HG03097 (cell line): Measurements from ENCODE around the gene ZC3HAV1.
"Not testable (repeated sequence)": the region's sequence is repeated elsewhere in the genome, so short reads cannot be mapped to it uniquely, and the experiment has no call there.

Source experiments
- ATAC-seq: cut with Tn5 transposase; IDR thresholded peaks from one replicate; pipeline ENCODE4 v1.9.1; 2021; ENCODE audit not compliant: unreplicated experiment, low FRiP score

The ZC3HAV1 gene

GRCh38 chr7:139058943-139059342 lies 50.6 kb downstream of the ZC3HAV1 start:
- no peak for ATAC-seq

GRCh38 chr7:139055674-139056073 lies 53.8 kb downstream of the ZC3HAV1 start:
- no peak for ATAC-seq

- not testable (repeated sequence) for ATAC-seq
Measured at GRCh38 chr7:139054656-139055055, 54.9 kb downstream of the ZC3HAV1 start.

DNA sequence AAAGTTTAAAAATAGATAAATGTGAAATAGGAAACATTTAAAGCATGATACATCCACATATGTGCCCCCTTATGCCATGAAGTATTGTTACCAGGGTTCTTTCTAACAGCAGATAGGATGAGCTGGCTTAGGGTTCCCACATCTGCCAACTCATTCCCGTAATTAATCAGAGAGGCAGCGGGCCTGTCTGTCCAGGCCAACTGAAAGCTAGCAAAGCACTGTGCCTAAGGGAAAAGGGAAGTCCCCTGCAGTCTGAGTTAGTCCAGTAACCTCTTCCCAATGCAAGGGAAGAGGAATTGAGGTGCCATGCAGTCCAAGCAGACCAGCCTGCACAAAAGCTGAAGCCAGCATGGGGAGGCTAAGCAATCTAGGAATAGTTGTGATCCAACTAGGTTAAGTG lies 55.4 kb downstream of the ZC3HAV1 start:
- no peak for ATAC-seq

DNA sequence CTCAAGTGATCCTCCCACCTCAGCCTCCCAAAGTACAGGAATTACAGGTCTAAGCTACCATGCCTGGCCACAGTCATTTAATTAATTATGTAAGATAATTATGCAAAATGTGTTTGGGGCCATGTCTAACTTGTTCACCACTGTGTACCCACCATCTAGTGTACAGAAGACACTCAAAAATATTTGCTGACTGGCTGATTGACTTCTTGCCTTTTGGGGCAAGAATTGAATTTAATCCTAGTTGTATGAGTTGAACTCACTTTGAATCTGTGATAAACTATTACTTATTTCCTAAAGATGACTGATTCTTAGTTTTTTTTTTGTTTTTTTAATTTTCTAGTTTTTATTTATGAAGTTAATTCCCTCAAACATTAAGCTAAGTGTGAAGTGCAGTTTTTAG lies 57.9 kb downstream of the ZC3HAV1 start:
- ATAC-seq, result no peak

GRCh38 chr7:139049936-139050335 lies 59.6 kb downstream of the ZC3HAV1 start:
- no peak for ATAC-seq

GRCh38 chr7:139049111-139049510 lies 60.4 kb downstream of the ZC3HAV1 start:
- no peak for ATAC-seq

GRCh38 chr7:139047970-139048369 lies 61.5 kb downstream of the ZC3HAV1 start:
- ATAC-seq, result no peak

DNA sequence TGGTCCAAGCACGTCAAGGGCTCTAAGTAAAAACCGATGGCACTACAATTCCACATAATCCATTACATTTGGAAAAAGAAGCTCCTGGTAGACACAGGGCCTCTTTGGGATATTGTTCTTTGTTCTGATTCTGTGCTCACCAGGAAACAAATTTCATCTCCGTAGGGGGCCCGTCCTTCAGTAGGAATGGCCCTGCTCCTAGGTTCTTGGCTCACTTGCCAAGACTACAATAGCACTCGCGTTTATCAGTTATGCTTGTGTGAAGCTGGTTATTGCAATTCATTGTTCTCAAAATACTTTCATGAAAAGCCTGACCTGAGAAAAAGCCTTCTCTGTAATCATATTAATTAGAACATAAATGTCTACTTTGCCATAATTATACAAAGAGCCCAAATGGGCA lies 63.4 kb downstream of the ZC3HAV1 start:
- no peak for ATAC-seq

GRCh38 chr7:139044813-139045794 lies 64.4 kb downstream of the ZC3HAV1 start:
- no peak for ATAC-seq

GRCh38 chr7:139043823-139044812 lies 65.4 kb downstream of the ZC3HAV1 start:
- ATAC-seq, result peak; percentile 65

DNA sequence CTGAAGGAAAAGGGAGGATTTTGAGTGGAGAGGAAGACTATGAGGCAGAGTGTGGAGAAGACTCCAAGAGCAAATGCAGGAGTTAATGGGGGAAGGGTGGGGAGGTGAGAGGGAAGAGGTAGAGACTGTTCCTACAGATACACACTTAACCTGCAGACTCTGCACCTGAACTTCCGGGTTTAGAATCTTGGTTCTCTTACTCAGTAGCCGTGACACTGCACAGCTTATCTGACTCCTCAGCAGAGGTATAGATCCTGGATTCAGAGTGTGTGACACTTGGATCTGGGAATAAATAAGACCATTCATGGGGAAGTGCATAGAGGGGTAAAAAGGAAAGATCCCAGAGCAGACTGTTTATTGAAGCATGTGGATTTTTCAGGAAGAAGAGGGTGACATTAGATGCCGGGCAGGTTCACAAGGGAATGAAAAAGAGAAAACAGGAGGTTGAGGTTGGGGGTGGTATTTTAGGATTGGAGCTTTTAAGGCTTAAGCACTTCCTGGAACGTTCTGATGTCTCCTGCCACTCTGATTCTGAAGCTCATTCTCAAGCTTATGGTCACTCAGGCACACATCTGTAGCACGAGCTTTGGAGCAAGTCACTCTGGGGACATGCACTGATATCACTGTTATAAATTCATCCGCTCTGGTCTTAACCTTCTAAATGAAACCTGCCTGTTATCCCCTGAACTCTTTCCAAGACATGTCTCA lies 68.0 kb downstream of the ZC3HAV1 start:
- ATAC-seq, result no peak

- no peak for ATAC-seq
Measured at GRCh38 chr7:139038691-139039090, 70.8 kb downstream of the ZC3HAV1 start.

DNA sequence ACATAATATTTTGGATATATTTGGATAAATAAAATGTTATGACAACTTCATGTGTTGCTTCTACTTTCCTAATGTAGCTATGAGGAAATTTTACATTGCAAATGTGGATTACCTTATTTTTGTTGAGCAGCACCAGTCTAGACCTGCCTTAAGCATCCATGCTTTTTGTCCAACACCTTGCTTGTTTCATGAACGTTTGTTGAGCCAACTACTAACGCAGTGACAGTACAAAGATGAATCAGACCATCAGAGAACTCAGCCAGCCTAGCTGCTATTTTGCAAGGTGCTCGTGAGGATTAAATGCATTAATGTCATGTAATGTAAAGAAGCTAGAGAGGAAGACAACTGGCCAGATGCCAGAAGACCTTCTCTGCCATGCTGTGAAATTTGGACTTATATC lies 72.6 kb downstream of the ZC3HAV1 start:
- no peak for ATAC-seq

DNA sequence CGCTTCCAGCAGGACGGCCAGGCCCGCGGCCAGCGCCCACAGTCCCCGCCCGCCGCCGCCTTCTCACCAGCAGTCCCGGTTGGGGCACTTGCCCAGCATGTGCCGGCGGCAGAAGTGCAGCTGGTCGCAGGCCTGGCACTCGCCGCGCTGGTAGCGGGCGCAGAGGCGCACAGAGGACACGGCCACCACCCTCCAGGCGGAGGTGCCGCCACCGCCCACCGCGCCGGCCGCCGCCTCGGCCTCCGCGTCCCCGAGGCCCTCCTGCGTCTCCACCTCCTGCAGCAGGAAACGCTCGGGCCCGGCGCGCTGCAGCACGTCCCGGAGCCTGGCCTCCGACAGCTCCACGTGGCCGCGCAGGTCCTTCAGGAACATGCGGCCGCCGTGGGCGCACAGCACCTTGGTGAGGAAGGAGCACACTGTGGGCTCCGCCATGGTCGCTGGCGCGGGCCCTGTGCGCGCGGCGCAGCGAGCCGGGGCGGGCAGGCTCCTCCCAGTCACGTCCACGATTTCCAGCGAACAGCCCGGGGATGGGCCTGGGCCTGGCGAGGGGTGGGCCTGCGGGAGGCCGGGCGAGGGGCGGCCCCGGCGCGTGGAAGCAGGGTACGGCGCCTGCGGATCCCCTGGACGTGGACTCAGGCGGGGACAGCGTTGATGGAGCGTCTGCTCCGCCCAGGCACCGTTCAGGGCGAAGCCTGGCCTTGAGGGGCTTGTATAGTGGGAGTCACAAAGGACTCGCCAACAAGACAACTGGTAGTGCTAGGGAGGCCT lies 73.8 kb downstream of the ZC3HAV1 start, which contains the start of gene ZC3HAV1L:
TSS of gene ZC3HAV1L (minus strand) at position 457 of the 768 bp plus-strand sequence. CDS start at position 432, 25 bp downstream.
- ATAC-seq, result peak; percentile 70

GRCh38 chr7:139034855-139035585 lies 74.5 kb downstream of the ZC3HAV1 start:
- ATAC-seq, result peak; percentile 30

DNA sequence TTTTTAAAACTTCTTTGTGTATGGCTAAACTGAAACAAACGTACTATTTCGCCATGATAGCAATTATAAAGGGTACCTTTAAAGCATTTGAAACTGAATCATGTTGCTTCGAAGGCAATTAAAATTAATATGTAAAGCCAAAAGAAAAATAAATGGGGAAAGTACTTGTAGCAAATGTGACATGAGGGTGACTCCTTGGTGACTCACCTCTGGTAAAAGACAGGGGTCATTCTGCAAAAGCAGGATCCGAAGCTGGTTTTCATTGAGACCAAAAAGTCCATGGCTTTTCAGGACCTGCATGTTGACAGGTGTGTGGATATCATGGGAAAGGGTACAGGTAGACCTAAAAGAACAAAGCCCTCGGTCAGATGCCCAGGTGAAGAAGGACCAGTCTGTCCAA lies 75.2 kb downstream of the ZC3HAV1 start:
- ATAC-seq, result no peak

- ATAC-seq, result no peak
Measured at GRCh38 chr7:139033346-139034114, 76.0 kb downstream of the ZC3HAV1 start.
